ENCODE data around the gene TSPAN18. TPM values are rescaled to one million over a fixed set of nuclear protein-coding genes. Genes with fewer than 3 reads are reported as not detected.

TSPAN18 gene
- total and polyA plus RNA-seq, 2 donors: 2.2 to 2.6 TPM

DNA sequence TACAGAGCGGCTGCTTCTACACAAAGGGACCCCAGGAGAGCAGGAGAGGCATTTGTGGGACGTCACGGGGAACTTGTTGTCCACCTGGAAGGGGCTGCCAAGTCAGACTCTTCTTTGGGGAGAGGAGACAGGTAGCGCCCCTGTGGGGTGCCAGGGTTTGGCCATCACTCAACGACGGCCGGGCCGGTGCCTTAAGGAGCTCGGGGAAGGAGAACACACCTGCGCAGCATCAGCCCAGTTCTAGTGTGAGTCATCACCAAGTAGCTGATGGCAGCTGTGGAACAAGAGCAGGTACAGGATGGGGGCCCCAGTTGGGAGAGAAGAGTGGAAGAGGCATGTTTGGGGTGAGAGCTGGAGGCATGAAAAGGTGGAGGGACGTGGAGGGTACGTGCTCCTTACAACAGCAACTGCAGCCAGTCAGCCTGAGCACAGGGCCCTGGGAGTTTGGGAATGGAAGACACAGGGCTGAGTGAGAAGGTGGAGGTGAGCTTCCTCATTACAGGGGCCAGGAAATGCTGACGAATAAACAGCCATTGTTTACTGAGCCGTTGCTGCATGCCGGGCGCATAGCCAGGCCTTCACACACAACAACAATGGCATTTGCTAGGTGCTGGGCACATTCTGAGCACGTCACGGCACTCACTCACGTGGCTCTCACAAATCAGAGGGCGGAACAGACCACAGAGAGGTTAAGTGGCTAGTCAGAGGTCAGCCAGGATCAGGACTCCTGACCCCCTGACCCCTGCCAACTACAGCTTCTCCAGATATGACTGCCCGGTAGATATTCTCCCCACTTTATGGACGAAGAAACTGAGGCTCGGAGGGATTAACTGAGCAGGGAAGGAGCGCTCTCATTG is 253.0 kb downstream of the TSPAN18 start:
- Histone ChIP-seq H3K27me3 (ENCODE audit: control insufficient read depth in 2 of 2, insufficient read depth in 1 of 2, low read length in 1 of 2) (no peaks in the 10 kb centered on the region), H3K4me3 (ENCODE audit: low read length in 2 of 2) (no peak overlapping the region), H3K4me1 (ENCODE audit: control insufficient read depth in 2 of 2, insufficient read depth in 2 of 2, low read length in 2 of 2) (peaks cover 0 to 39% of the 10 kb centered on the region in 2 donors), H3K36me3 (ENCODE audit: control insufficient read depth in 2 of 2, insufficient read depth in 2 of 2, low read length in 1 of 2) (no peaks in the 10 kb centered on the region), H3K27ac (ENCODE audit: low read depth in 1 of 2, low read length in 1 of 2) (no peak overlapping the region), H3K9me3 (ENCODE audit: control insufficient read depth in 2 of 2, insufficient read depth in 1 of 2, low read length in 1 of 2) (peaks cover 0 to 6% of the 10 kb centered on the region in 2 donors)
- 91% methylated on average over 24 of the region's 24 CpGs for WGBS
- no peak for DNase-seq (ENCODE audit: low read depth in 6 of 9, low spot score in 9 of 9)

DNA sequence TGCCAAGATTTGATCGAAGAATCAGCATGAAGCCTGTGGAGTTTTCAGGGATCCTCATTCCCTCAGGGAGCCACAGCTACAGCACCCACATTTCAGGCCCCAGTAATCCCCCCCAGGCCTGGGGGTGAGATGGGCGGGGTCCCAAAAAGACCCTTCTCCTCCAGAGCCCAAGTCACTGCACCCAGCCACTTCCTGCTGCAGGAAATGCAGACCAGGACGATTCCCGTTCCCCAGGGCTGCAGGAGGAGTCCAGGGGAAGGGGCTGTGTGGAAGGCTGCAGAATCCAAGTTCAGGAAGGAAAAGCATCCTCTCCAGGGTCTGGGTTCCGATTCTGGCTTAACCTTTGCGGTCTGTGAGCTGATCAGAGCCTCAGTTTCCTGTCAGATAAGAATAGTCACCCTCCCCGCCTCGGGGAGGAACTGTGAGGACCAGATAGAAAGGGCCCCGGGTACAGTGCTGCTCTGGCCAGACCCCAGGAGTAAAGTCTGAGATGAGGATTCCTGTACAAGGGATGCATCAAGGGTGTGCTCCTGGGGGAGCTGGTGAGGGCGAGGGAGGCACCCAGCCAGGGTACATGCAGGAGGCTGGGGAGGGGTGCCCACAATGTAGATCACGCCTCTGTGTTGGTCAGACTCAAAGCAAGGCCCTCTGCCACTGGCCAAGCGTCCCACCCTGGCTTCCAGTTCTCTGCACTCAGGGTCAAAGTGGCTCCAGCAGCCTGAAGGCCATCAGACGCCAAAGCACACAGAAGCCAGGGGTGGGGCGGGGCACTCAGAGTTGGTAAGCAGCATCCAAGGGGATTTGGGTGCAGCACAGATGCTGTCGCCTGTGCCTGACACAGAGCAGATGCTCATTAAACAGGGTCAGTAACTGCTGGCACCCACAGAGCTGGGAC is 254.0 kb downstream of the TSPAN18 start:
- no peak overlapping the region for H3K27ac ChIP-seq (ENCODE audit: low read depth in 1 of 2, low read length in 1 of 2)
- H3K36me3 ChIP-seq (ENCODE audit: control insufficient read depth in 2 of 2, insufficient read depth in 2 of 2, low read length in 1 of 2): no peaks in the 10 kb centered on the region
- WGBS: 64% methylated on average over 15 of the region's 15 CpGs
- no peaks in the 10 kb centered on the region for H3K27me3 ChIP-seq (ENCODE audit: control insufficient read depth in 2 of 2, insufficient read depth in 1 of 2, low read length in 1 of 2)
- H3K4me3 ChIP-seq (ENCODE audit: low read length in 2 of 2): no peak overlapping the region
- no peak for DNase-seq (ENCODE audit: low read depth in 6 of 9, low spot score in 9 of 9)
- peaks cover 0 to 6% of the 10 kb centered on the region in 2 donors for H3K9me3 ChIP-seq (ENCODE audit: control insufficient read depth in 2 of 2, insufficient read depth in 1 of 2, low read length in 1 of 2)
- peaks cover 0 to 39% of the 10 kb centered on the region in 2 donors for H3K4me1 ChIP-seq (ENCODE audit: control insufficient read depth in 2 of 2, insufficient read depth in 2 of 2, low read length in 2 of 2)

Other genes starting within 250 kb of the TSPAN18 start
- 34.8 TPM for gene CD82, start 161.3 kb upstream of the TSPAN18 start, total RNA-seq
- gene CD82, start 161.3 kb upstream of the TSPAN18 start, polyA plus RNA-seq: 34.9 TPM
- 6.1 TPM for gene TP53I11, start 223.9 kb downstream of the TSPAN18 start, total RNA-seq
- 13.3 TPM for gene TP53I11, start 223.9 kb downstream of the TSPAN18 start, polyA plus RNA-seq

Measured in thymus (tissue), 11 donors.